GM12873 (cell line): ENCODE results near the gene RNF114.
A peak's percentile ranks its signal among the peaks of the same experiment; 100 is the strongest.

Experiments
- CTCF ChIP-seq: IDR thresholded peaks from 2 replicates; pipeline ENCODE4 v1.5.1; 2012; ENCODE audit warnings: low read depth, mild to moderate bottlenecking, moderate library complexity, low read length, control low read depth; ENCODE audit not compliant: insufficient read depth; ENCODE audit errors: missing control alignments

Gene RNF114

DNA sequence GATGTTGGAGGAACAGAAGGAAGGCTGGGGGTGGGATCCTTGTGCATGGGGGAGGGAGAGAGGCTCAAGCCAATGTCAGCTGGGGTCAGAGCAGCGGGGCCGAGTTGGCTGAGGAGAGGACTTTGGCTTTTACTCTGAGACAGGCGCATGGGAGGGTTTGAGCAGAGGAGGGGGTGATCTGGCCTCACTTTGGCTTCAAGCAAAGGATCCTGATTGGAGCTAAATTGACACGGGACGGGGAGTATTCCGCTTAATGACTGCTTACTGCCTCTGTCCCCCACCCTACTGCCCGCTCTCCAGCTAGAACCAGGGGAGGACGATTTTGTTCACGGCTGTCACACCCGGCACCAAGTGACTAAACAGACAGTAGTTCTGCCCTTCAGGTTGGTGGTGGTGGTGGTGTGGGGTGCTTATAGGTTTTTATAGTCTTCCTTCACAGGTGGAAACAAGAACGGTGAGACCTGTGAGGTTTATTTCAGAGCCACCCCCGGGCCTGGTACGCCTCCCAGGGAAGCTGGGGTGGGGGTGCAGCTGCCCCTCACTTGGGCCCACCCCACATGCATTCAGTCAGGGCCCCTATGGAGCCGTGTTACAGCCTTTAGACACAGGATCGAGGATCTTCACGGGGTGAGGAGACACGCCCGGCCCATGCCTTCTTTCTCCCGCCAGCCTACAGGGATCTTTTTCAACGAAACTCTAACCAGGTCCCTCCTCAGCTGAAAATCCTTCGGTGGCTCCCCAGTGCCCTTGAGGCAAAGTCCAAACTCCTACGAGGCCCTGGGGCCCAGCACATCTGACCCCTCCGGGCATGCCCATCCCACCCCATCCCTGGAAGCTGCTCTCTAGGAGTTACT lies 45.2 kb downstream of the RNF114 start:
- no peak for TF ChIP-seq CTCF

- no peak for TF ChIP-seq CTCF
These were observed 45.8 kb downstream of the RNF114 start for GRCh38 chr20:49982072-49982345.

DNA sequence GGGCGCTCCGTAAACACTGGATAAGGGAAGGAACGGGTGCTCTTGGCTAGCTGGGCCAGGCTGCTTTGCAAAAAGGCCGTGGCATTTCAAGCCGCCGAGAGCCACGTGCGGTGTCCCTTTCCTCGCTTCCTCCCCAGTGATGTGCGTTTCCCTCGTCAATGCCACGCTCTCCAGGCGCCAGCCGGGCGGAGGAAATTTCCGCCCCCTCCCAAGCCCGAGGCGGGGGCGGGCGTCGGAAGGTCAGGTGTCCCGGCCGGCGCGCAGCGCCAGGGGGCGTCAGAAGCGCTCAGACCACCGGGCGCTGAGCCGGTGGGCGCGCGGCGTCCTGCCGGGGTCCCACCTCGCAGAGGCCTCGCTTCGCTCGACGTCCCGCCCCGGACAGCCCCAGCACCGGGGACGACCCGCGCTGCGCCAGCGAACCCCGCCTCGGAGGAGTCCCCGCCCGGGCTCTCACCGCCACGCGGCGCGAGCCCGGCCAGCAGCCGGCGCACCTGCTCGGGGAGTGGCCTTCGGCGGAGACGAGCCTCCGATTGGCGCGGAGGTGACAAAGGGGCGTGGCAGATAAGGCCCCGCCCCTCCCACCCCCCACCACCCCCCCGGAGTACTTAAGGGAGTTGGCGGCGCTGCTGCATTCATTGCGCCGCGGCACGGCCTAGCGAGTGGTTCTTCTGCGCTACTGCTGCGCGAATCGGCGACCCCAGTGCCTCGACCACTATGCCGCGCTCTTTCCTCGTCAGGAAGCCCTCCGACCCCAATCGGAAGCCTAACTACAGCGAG lies 46.3 kb downstream of the RNF114 start, which contains the start of gene SNAI1:
TSS of gene SNAI1 (plus strand) at position 635 of the 777 bp plus-strand sequence. CDS start at position 715, 80 bp downstream.
- peak; percentile 56 for TF ChIP-seq CTCF

GRCh38 chr20:49983123-49983847 lies 47.1 kb downstream of the RNF114 start:
- no peak for TF ChIP-seq CTCF

GRCh38 chr20:49983848-49984408 lies 47.7 kb downstream of the RNF114 start:
- TF ChIP-seq CTCF, result no peak

- TF ChIP-seq CTCF, result no peak
These were observed 48.4 kb downstream of the RNF114 start for GRCh38 chr20:49984426-49985153.
